ENCODE measurements around the gene CDH23.

CDH23 gene

DNA sequence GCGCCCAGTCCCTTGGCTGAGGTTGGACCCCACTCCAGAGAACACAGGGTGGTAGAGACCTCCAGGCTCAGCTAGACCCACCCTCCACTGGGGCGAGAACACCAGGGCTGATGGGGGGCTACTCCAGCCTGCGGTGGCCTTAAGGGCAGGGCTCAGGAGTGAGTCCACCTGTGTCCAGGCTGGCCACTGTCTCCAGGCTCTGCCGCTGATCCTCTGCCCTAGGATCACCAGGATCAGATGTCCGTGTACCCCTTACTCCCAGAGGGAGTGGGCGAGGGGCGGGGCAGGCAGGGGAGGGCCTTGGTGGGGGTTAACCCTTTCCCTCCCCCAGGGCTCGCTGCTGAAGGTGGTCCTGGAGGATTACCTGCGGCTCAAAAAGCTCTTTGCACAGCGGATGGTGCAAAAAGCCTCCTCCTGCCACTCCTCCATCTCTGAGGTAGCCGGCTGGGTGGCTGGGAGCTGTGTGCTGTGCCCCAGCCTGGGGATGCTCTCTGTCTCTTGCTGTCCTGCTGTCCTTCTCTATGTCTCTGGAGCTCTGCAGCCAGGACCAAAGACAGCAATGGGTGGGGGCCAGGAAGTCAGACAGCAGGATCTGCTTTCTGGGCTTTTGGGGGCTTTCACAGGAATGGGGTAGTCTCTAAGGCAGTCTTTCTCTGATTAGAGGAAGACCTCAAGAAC is 416.3 kb downstream of the CDH23 start:
- H3K4me3 ChIP-seq (ENCODE audit: low read depth, low read length), result no peak overlapping the region
- TF ChIP-seq, protein P1, sequence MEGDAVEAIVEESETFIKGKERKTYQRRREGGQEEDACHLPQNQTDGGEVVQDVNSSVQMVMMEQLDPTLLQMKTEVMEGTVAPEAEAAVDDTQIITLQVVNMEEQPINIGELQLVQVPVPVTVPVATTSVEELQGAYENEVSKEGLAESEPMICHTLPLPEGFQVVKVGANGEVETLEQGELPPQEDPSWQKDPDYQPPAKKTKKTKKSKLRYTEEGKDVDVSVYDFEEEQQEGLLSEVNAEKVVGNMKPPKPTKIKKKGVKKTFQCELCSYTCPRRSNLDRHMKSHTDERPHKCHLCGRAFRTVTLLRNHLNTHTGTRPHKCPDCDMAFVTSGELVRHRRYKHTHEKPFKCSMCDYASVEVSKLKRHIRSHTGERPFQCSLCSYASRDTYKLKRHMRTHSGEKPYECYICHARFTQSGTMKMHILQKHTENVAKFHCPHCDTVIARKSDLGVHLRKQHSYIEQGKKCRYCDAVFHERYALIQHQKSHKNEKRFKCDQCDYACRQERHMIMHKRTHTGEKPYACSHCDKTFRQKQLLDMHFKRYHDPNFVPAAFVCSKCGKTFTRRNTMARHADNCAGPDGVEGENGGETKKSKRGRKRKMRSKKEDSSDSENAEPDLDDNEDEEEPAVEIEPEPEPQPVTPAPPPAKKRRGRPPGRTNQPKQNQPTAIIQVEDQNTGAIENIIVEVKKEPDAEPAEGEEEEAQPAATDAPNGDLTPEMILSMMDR (IDR thresholded peaks at IDR 0.05; ENCODE audit: borderline replicate concordance, insufficient read depth, low read depth, low read length), result no peak

DNA sequence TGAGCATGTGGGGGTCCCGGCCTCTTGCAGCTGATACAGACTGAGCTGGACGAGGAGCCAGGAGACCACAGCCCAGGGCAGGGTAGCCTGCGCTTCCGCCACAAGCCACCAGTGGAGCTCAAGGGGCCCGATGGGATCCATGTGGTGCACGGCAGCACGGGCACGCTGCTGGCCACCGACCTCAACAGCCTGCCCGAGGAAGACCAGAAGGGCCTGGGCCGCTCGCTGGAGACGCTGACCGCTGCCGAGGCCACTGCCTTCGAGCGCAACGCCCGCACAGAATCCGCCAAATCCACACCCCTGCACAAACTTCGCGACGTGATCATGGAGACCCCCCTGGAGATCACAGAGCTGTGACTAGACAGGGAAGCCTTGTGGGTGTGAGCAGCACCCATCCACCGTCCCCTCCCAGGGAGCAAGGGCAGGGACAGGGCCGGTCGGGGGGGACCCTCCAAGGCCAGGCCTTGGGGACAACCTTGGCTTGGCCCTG is 418.2 kb downstream of the CDH23 start:
- TF ChIP-seq, protein P1 (IDR thresholded peaks at IDR 0.05; ENCODE audit: borderline replicate concordance, insufficient read depth, low read depth, low read length), result no peak
- H3K4me3 ChIP-seq (ENCODE audit: low read depth, low read length), result no peak overlapping the region

DNA sequence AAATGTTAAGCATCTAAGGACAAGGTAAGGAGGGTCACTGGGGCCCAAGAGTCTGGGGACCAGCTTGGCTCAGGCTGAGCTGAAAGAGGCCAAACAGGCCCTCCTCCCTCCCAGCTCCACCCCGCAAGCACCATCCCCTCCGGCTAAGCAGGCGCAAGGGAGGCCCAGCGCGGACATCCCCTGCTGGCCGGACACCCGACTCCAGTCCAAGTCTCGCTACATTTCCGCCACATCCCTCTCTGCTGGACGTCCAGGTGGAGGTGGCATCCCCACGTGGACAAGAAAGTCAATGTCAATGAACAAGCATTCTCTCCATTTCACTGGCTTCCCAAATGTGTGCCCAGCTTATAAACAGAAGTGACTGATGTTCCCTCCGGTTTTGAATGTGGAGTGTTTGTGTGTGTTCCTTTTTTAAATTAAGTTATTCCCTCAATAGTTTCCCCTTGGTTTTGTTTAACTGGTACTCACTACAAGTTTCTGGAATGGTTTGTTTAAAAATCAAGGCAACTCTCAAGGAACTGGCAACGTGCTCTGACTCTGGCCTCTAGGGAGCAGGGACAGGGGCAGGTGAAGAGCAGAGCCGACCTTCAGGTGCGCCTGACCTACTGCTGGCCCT is 418.9 kb downstream of the CDH23 start:
- no peak overlapping the region for H3K4me3 ChIP-seq (ENCODE audit: low read depth, low read length)
- TF ChIP-seq, protein P1 (IDR thresholded peaks at IDR 0.05; ENCODE audit: borderline replicate concordance, insufficient read depth, low read depth, low read length), result no peak

DNA sequence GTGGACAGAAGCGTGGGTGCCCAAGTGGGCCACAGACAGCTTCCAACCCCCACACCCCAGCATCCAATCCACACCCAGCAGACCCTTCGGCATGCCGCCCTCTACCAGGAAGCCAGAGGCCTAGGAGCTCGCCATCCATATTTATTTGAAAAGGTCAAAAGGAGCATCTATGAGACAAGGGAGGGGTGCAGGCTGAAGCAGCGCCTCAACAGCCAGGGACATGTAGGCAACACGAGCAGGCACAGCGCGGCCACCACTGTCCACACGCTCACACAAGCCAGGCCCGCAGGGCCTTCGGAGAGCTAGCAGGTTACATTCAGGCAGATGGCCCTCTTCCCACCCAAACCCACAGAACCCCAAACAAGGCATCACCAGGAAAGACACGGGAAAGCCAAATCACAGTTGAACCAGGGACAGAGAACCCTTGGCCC is 419.7 kb downstream of the CDH23 start:
- no peak overlapping the region for H3K4me3 ChIP-seq (ENCODE audit: low read depth, low read length)
- TF ChIP-seq, protein P1 (IDR thresholded peaks at IDR 0.05; ENCODE audit: borderline replicate concordance, insufficient read depth, low read depth, low read length), result no peak

DNA sequence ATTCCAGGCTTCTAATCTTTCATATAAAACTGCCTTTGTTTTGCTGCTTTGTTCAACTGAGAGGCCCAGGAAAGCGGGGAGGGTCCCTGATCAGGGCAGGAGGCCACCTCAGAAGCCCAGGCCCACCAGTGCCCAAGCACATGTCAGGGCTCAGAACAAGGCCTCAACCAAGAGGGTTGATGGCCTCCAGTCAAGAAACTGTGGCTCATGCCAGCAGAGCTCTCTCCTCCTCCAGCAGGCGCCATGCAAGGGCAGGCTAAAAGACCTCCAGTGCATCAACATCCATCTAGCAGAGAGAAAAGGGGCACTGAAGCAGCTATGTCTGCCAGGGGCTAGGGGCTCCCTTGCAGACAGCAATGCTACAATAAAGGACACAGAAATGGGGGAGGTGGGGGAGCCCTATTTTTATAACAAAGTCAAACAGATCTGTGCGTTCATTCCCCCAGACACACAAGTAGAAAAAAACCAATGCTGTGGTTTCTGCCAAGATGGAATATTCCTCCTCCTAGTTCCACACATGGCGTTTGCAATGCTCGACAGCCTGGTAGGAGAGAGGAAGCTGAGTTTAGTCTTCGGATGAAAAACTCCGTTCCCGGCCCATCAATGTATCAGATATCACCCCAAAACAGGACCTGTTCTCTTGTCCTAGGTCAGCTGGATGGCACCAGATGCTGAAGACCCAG is 420.4 kb downstream of the CDH23 start:
- no peak overlapping the region for H3K4me3 ChIP-seq (ENCODE audit: low read depth, low read length)
- TF ChIP-seq, protein P1 (IDR thresholded peaks at IDR 0.05; ENCODE audit: borderline replicate concordance, insufficient read depth, low read depth, low read length), result no peak

DNA sequence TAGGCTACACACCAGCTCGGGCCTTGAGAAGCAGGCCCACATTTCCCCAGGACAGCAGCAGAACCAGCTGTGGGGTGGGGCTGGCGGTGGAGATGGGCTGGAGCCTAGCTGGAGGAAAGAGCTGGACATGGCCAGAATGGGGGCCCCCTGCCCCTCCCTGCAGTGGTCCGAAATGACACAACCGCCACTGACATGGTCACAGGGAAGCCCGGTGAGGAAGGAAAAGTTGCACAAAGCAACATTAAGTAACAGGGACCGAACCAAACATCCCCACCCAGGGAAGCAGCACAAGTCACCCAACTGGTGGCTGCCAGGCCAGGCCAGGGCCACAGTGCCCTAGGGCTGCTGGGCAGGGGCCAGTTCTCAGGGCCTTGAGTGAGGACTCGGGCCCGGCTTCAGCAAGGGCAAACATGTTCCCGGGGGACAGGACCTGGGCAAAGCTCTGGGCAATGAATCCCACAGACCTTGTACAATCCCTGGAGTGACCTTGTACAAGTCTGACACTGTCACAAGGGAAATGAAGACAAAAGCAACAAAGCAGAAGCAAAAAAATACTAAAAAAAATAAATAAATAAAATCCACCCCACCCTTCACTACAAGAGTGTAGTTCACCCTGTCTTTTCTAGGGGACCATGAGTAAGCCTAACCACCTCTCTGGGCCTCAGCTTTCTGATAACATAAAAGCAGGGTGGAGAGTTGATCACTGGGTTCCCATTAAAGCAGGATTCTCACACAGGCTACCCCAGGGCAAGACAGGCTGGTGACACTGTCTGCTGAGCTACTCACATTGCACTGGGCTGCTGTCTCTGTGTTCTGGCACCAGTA is 421.3 kb downstream of the CDH23 start:
- TF ChIP-seq, protein P1 (IDR thresholded peaks at IDR 0.05; ENCODE audit: borderline replicate concordance, insufficient read depth, low read depth, low read length), result no peak

More for the DNA sequence above, 421.3 kb downstream of the CDH23 start:
- H3K4me3 ChIP-seq (ENCODE audit: low read depth, low read length), result no peak overlapping the region

All from GM12875 (cell line).